ENCODE measurements around the gene THSD4. TPM values are rescaled to one million over a fixed set of nuclear protein-coding genes. Genes with fewer than 3 reads are reported as not detected.

The THSD4 gene
- total and polyA plus RNA-seq, 7 donors: 1.4 to 7.8 (median 2.2) TPM

- H3K4me3 ChIP-seq: no peak overlapping the region
- no peak for TF ChIP-seq POLR2A (IDR thresholded peaks at IDR 0.05)
- no peak for TF ChIP-seq POLR2AphosphoS5 (IDR thresholded peaks at IDR 0.05)
- TF ChIP-seq EP300 (IDR thresholded peaks at IDR 0.05): no peak
- TF ChIP-seq CTCF (IDR thresholded peaks at IDR 0.05): no peak
- peaks cover 0 to 10% (median 0%) of the 10 kb centered on the region in 4 donors for H3K4me1 ChIP-seq
- no peak overlapping the region for H3K27ac ChIP-seq
- no peak for DNase-seq
- WGBS, 2 donors: 41 to 75% methylated on average over 5 of the region's 5 CpGs
- H3K9me3 ChIP-seq: no peaks in the 10 kb centered on the region
- intact Hi-C loops (cut with DNase I): no loop called here
- no peaks in the 10 kb centered on the region for H3K36me3 ChIP-seq
- no peaks in the 10 kb centered on the region for H3K27me3 ChIP-seq
Observed at GRCh38 chr15:71549091-71549490, 433.8 kb downstream of the THSD4 start.

DNA sequence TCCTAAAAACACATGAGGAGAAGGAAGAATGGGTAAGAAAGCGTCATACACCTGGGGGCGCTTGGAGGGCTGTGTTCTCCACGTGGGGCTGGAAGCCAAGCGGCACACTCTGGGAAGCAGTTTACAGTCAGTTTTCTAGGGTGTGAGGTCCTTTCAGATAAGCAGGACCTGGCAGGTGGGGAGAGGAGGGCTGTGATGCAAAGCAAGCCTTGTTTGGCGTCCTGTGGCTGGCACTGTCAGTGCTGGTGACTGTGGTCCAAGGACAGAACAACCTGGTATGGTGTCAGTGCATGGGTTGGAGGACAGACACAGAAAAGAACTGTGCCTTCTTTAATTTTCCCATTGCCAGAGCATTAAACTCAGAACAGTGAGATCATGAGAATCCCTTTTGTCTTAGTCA lies 434.4 kb downstream of the THSD4 start:
- Histone ChIP-seq H3K4me1 (peaks cover 0 to 10% (median 0%) of the 10 kb centered on the region in 4 donors), H3K36me3 (no peaks in the 10 kb centered on the region), H3K27ac (no peak overlapping the region), H3K9me3 (no peaks in the 10 kb centered on the region), H3K4me3 (no peak overlapping the region), H3K27me3 (no peaks in the 10 kb centered on the region)
- intact Hi-C loops (cut with DNase I): no loop called here
- no peak for TF ChIP-seq EP300 (IDR thresholded peaks at IDR 0.05)
- TF ChIP-seq POLR2AphosphoS5 (IDR thresholded peaks at IDR 0.05): no peak
- TF ChIP-seq CTCF (IDR thresholded peaks at IDR 0.05): no peak
- TF ChIP-seq POLR2A (IDR thresholded peaks at IDR 0.05): no peak
- DNase-seq: no peak
- WGBS, 2 donors: 73 to 81% methylated on average over 5 of the region's 5 CpGs

DNA sequence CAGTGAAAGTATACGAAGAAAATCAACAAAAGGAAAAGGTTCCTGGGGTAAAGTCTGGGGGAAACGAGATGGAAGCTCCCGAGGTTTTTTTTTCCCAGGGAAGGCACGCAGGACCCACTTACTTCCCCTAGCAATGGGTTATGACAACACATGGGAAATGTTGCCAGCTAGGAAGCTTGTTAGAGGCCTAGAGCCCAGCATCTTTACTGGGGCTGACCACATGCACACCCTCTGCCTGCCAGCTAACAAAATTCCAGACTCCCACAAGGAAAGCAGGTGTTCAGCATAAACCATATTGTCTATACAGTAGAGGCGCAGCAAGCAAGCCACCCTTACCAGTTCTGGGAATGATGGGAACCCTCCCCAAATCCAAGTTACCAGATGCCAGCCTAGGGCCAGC lies 436.3 kb downstream of the THSD4 start:
- 57 to 69% methylated on average over 5 of the region's 5 CpGs for WGBS, 2 donors
- peaks cover 0 to 10% (median 0%) of the 10 kb centered on the region in 4 donors for H3K4me1 ChIP-seq
- no peaks in the 10 kb centered on the region for H3K36me3 ChIP-seq
- no peak overlapping the region for H3K4me3 ChIP-seq
- no peak for TF ChIP-seq POLR2AphosphoS5 (IDR thresholded peaks at IDR 0.05)
- no peak for TF ChIP-seq POLR2A (IDR thresholded peaks at IDR 0.05)
- H3K9me3 ChIP-seq: no peaks in the 10 kb centered on the region
- DNase-seq: no peak
- H3K27ac ChIP-seq: no peak overlapping the region
- no peaks in the 10 kb centered on the region for H3K27me3 ChIP-seq
- intact Hi-C loops (cut with DNase I): no loop called here

DNA sequence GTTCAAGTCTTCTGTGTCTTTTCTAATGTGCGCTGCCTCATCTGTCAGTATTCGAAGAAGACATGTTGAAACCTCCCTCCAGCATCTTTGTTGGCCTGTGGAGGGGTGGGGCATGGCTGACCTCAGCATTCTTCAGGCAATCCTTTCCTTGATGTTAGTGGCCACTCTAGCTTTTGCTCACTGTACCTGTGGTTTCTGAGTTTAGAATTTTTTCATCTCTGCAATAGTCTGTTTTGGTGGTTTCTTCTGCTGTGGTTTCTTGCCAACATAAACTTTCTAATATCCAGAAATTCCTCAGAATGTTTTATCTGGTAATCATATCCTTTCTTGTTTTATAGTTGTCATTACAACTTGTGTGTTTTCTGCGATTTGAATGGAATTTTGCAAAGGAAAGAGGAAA lies 443.8 kb downstream of the THSD4 start:
- H3K36me3 ChIP-seq: no peaks in the 10 kb centered on the region
- no peak for DNase-seq
- intact Hi-C loops (cut with DNase I): no loop called here
- no peak overlapping the region for H3K4me3 ChIP-seq
- 91 to 92% methylated on average over 3 of the region's 3 CpGs for WGBS, 2 donors
- TF ChIP-seq EP300 (IDR thresholded peaks at IDR 0.05) (no peak), CTCF (IDR thresholded peaks at IDR 0.05) (no peak), POLR2A (IDR thresholded peaks at IDR 0.05) (no peak), POLR2AphosphoS5 (IDR thresholded peaks at IDR 0.05) (no peak)
- no peaks in the 10 kb centered on the region for H3K4me1 ChIP-seq
- H3K27me3 ChIP-seq: no peaks in the 10 kb centered on the region
- H3K27ac ChIP-seq: no peak overlapping the region
- peaks cover 0 to 6% (median 0%) of the 10 kb centered on the region in 4 donors for H3K9me3 ChIP-seq

DNA sequence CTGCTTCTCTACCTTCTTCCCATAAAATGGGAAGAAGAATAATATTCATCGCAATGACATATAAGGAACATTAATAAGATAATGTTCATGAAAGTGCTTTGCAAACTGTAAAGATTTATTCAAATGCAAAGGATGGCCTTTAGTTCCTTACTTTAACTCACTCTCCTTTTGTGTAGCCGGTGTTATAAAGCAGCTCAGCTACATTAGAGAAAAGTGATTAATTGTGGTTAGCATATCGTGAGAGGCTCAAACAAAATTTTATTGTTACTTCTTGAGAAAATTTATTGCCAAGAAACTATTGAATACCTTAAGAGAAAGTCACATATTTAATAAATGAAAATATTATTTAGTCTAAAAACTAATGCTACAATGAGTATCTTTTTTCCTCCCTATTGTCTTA lies 444.3 kb downstream of the THSD4 start:
- Histone ChIP-seq H3K36me3 (no peaks in the 10 kb centered on the region), H3K4me3 (no peak overlapping the region), H3K27me3 (no peaks in the 10 kb centered on the region), H3K27ac (no peak overlapping the region), H3K4me1 (no peaks in the 10 kb centered on the region), H3K9me3 (peaks cover 0 to 6% (median 0%) of the 10 kb centered on the region in 4 donors)
- intact Hi-C loops (cut with DNase I): no loop called here
- TF ChIP-seq CTCF (IDR thresholded peaks at IDR 0.05) (no peak), EP300 (IDR thresholded peaks at IDR 0.05) (no peak), POLR2AphosphoS5 (IDR thresholded peaks at IDR 0.05) (no peak), POLR2A (IDR thresholded peaks at IDR 0.05) (no peak)
- DNase-seq: no peak
- 64 to 79% methylated on average over 3 of the region's 3 CpGs for WGBS, 2 donors

All from sigmoid colon (tissue), 7 donors.